Activated CD8-positive, alpha-beta memory T cell treated with anti-CD3 and anti-CD28 coated beads, Interleukin-2, amount 10 ng/mL, durations not matched to agents 7 days and 5 days (primary cell): ENCODE results near the gene LCORL. TPM values are rescaled to one million over a fixed set of nuclear protein-coding genes. Genes with fewer than 3 reads are reported as not detected.
A peak's percentile ranks its signal among the peaks of the same experiment; 100 is the strongest.

ENCODE experiments used
- ATAC-seq: fragments of 150-1000 bp; cut with Tn5 transposase; one replicate; pipeline ENCODE4 v1.10.0; 2021; ENCODE audit warnings: moderate library complexity
- CTCF ChIA-PET: fragments of 350-600 bp; sonication (Branson Sonifier 250); formaldehyde crosslinking; loops from one replicate; lab custom pipeline; 2021; ENCODE audit warnings: antibody characterized with exemption; lab: Charles Lee
- DNase-seq: peaks from one replicate; pipeline ENCODE4 v3.0.0-alpha.2; 2020
- H3K27ac Mint-ChIP-seq: one replicate; pipeline ENCODE4 v1.8.0; 2021; ENCODE audit warnings: mild to moderate bottlenecking, mixed read lengths
- H3K27me3 Mint-ChIP-seq: one replicate; pipeline ENCODE4 v1.8.0; 2021; ENCODE audit warnings: mixed read lengths
- H3K36me3 Mint-ChIP-seq: one replicate; pipeline ENCODE4 v1.8.0; 2021; ENCODE audit warnings: mild to moderate bottlenecking, mixed read lengths
- H3K4me1 Mint-ChIP-seq: one replicate; pipeline ENCODE4 v1.8.0; 2021; ENCODE audit warnings: mixed read lengths
- H3K4me3 Mint-ChIP-seq: one replicate; pipeline ENCODE4 v1.8.0; 2021; ENCODE audit warnings: mild to moderate bottlenecking, moderate library complexity, mixed read lengths
- H3K9me3 Mint-ChIP-seq: one replicate; pipeline ENCODE4 v1.8.0; 2022; ENCODE audit warnings: low read depth, mixed read lengths
- total RNA-seq, 2 experiments: library from RNA; stranded (reverse); gene quantifications; one replicate each; pipeline ENCODE4 v1.2.3, GENCODE V29; 2021

LCORL gene
- total RNA-seq, 2 experiments from 2014 or later, result 13.8 to 20.9 TPM

- no peak for ATAC-seq
- H3K4me3 Mint-ChIP-seq, result peak overlapping the region; percentile 96
- CTCF ChIA-PET, result interaction anchor here (1.2 to 5.2 kb wide), 5 partner anchors 9 to 259 kb away, joined by 3 to 37 read pairs (median 6); no protein-coding TSS in a partner anchor
- H3K36me3 Mint-ChIP-seq, result peaks cover 52% of the 10 kb centered on the region
- no peaks in the 10 kb centered on the region for H3K9me3 Mint-ChIP-seq
- H3K4me1 Mint-ChIP-seq, result peaks cover 37% of the 10 kb centered on the region
- no peaks in the 10 kb centered on the region for H3K27me3 Mint-ChIP-seq
- peak overlapping the region; percentile 45 for H3K27ac Mint-ChIP-seq
- DNase-seq, result no peak
Measured at GRCh38 chr4:17807446-17807845, 214.1 kb downstream of the LCORL start.

DNA sequence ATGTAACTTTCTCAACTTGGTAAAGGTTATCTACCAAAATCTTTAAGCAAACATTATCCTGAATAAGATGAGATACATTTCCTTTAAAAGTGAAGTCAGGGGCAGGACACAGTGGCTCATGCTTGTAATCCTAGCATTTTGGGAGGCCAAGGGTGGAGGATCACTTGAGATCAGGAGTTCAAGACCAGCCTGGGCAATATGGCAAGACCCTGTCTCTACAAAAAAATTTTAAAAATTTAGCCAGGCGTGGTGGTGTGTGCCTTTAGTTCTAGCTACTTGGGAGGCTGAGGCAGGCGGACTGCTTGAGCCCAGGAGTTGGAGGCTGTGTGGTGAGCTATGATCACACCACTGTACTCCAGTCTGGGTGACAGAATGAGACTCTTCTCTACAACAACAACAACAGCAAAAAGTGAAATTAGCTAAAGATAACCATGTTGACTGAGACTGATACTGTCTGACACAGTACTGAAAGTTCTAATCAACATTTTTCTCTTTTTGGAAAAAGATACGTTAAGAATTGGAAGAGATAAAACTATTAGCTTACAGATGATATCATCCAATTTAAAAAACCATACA lies 215.9 kb downstream of the LCORL start:
- H3K27ac Mint-ChIP-seq, result no peak overlapping the region

DNA sequence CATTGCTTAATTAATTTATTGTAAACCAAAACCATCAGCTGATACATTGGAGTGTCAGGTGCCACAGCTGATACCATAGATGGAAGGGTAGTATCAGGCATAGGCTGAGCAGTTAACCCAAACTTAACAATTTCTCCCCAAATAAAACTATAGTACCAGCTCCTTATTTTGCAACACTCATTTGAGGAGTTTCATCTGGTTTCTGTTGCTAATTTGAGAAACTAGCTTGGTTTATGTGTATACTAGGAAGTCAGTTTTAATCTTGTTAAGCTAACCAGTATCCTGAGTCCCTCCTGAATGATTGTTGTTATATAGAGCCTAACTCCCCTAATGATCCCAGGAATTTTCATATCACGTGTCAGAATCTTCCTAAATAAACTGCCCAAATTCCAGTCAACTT lies 223.7 kb downstream of the LCORL start:
- CTCF ChIA-PET, result interaction anchor here (0.7 to 6.1 kb wide), 5 partner anchors 10 to 249 kb away, joined by 3 to 37 read pairs (median 4); partner anchors contain the start of gene DCAF16
- H3K4me3 Mint-ChIP-seq, result no peak overlapping the region

More for the DNA sequence above, 215.9 kb downstream of the LCORL start:
- ATAC-seq (no peak), DNase-seq (no peak)
- H3K4me3 Mint-ChIP-seq, result no peak overlapping the region
- peaks cover 35% of the 10 kb centered on the region for H3K4me1 Mint-ChIP-seq
- H3K27me3 Mint-ChIP-seq, result no peaks in the 10 kb centered on the region
- H3K9me3 Mint-ChIP-seq, result no peaks in the 10 kb centered on the region
- CTCF ChIA-PET, result interaction anchor here (0.7 to 5.2 kb wide), 4 partner anchors 8 to 551 kb away, joined by 4 to 37 read pairs (median 21); no protein-coding TSS in a partner anchor
- H3K36me3 Mint-ChIP-seq, result peaks cover 53% of the 10 kb centered on the region

GRCh38 chr4:17794730-17795129 lies 226.8 kb downstream of the LCORL start:
- H3K27ac Mint-ChIP-seq, result no peak overlapping the region
- peaks cover 13% of the 10 kb centered on the region for H3K4me1 Mint-ChIP-seq
- no peaks in the 10 kb centered on the region for H3K27me3 Mint-ChIP-seq
- H3K36me3 Mint-ChIP-seq, result peaks cover 36% of the 10 kb centered on the region
- DNase-seq (no peak), ATAC-seq (no peak)
- no peaks in the 10 kb centered on the region for H3K9me3 Mint-ChIP-seq
- CTCF ChIA-PET, result no interaction called here
- no peak overlapping the region for H3K4me3 Mint-ChIP-seq

More for the DNA sequence above, 223.7 kb downstream of the LCORL start:
- peaks cover 17% of the 10 kb centered on the region for H3K4me1 Mint-ChIP-seq
- H3K9me3 Mint-ChIP-seq, result no peaks in the 10 kb centered on the region
- peaks cover 41% of the 10 kb centered on the region for H3K36me3 Mint-ChIP-seq
- H3K27me3 Mint-ChIP-seq, result no peaks in the 10 kb centered on the region
- ATAC-seq, result peak; percentile 42
- DNase-seq, result no peak
- H3K27ac Mint-ChIP-seq, result peak overlapping the region; percentile 30

Other genes starting within 250 kb of the LCORL start
- under 1 TPM in 1 of 2 experiments, not detected in 1; 0.02 TPM for gene FAM184B, start 240.1 kb downstream of the LCORL start, total RNA-seq
- gene DCAF16, start 211.0 kb downstream of the LCORL start, total RNA-seq, result 10 to 100 TPM; 38.9 to 56.4 TPM
- 100 to 1,000 TPM in 1 of 2 experiments, 10 to 100 TPM in 1; 87.5 to 102 TPM for gene NCAPG, start 210.8 kb downstream of the LCORL start, total RNA-seq